K562 (cell line): ENCODE measurements around the gene CDK14. TPM values are rescaled to one million over a fixed set of nuclear protein-coding genes. Genes with fewer than 3 reads are reported as not detected.

Experiments used
- ATAC-seq: fragments of 200-7000 bp; cut with Tn5 transposase; 3 replicates; pipeline ENCODE4 v1.9.1; 2020; ENCODE audit warnings: moderate library complexity
- BruUV-seq: library from RNA; stranded (reverse); fragments of 400-500 nt; replicated peaks from 2 replicates; lab custom pipeline; 2021; lab: Mats Ljungman, UMichigan
- CTCF ChIA-PET: fragments of 300-600 bp; formaldehyde crosslinking; extraction: SDS; loops from one replicate; lab custom pipeline; 2021; ENCODE audit warnings: low intra/inter-chr PET ratio; lab: Yijun Ruan, JAX
- POLR2A ChIA-PET: fragments of 300-600, 350-650 bp; sonication (Branson Sonifier 250); formaldehyde crosslinking; extraction: SDS; loops from one replicate; lab custom pipeline; 2021; ENCODE audit warnings: antibody characterized with exemption, inconsistent platforms; lab: Yijun Ruan, JAX
- DNase-seq, 4 experiments: peaks; one replicate each; pipeline versions ENCODE4 v3.0.0 to v3.0.0-alpha.2; 2011 to 2018; ENCODE audit warnings: low spot score in 3 of 4, mixed read lengths in 3 of 4; ENCODE audit errors: extremely low read depth in 1 of 4
- FAIRE-seq: peaks from 2 replicates; lab custom pipeline; 2011; peaks lifted over from hg19 to GRCh38; lab: Jason Lieb, UNC
- H2AFZ ChIP-seq: 2 replicates; pipeline ENCODE4 v1.6.0; 2011; ENCODE audit warnings: low read depth, low read length, control low read depth, inconsistent platforms
- H3K27ac ChIP-seq: fragments of 200-600 bp; 3 replicates; pipeline ENCODE4 v1.8.0; 2011; ENCODE audit warnings: low read depth, mild to moderate bottlenecking, control low read depth, inconsistent platforms, low read length, moderate library complexity, mixed read lengths; ENCODE audit errors: extremely low read depth
- H3K27me3 ChIP-seq, 2 experiments: fragments of 300-600 bp in 1 of 2; 2 replicates in 1 of 2; 3 replicates in 1 of 2; pipeline versions ENCODE4 v1.6.0 to v1.8.0; 2011; ENCODE audit warnings: inconsistent platforms in 2 of 2, low read length in 2 of 2, mild to moderate bottlenecking in 1 of 2, mixed read lengths in 1 of 2, moderate library complexity in 1 of 2; ENCODE audit not compliant: control insufficient read depth in 2 of 2, insufficient read depth in 2 of 2
- H3K36me3 ChIP-seq: fragments of 300-600 bp; 3 replicates; pipeline ENCODE4 v1.8.0; 2011; ENCODE audit warnings: mild to moderate bottlenecking, low read length, inconsistent platforms; ENCODE audit not compliant: control insufficient read depth, insufficient read depth
- H3K4me1 ChIP-seq, 2 experiments: fragments of 200-600 bp in 1 of 2; replicated peaks in 1 of 2; 2 replicates in 1 of 2; 3 replicates in 1 of 2; pipeline versions ENCODE4 v1.5.1 to v1.8.0; 2011; ENCODE audit warnings: inconsistent platforms in 2 of 2, low read length in 2 of 2, mild to moderate bottlenecking in 1 of 2, mixed read lengths in 1 of 2, moderate library complexity in 1 of 2; ENCODE audit not compliant: control insufficient read depth in 2 of 2, insufficient read depth in 2 of 2
- H3K4me2 ChIP-seq: 2 replicates; pipeline ENCODE4 v1.6.1; 2011; ENCODE audit warnings: low read length, control low read depth, inconsistent platforms, mixed read lengths; ENCODE audit not compliant: insufficient read depth
- H3K4me3 ChIP-seq: fragments of 200-600 bp; sonication (generic), shearing (Covaris generic); 2 replicates; pipeline ENCODE4 v1.5.1; 2016; ENCODE audit warnings: control low read depth, inconsistent platforms
- H3K79me2 ChIP-seq: fragments of 200-600 bp; 3 replicates; pipeline ENCODE4 v1.8.0; 2011; ENCODE audit warnings: low read length, inconsistent platforms; ENCODE audit not compliant: control insufficient read depth, insufficient read depth
- H3K9ac ChIP-seq, 2 experiments: 2 replicates each; pipeline versions ENCODE4 v1.6.0 to v1.6.1; 2011; ENCODE audit warnings: low read depth in 2 of 2, low read length in 2 of 2, control low read depth in 1 of 2, inconsistent platforms in 1 of 2, mild to moderate bottlenecking in 1 of 2, mixed read lengths in 1 of 2; ENCODE audit not compliant: insufficient read depth in 1 of 2
- H3K9me1 ChIP-seq: one replicate; pipeline ENCODE4 v1.6.0; 2011; ENCODE audit warnings: inconsistent platforms, mild to moderate bottlenecking, low read length, moderate library complexity; ENCODE audit not compliant: control insufficient read depth, insufficient read depth
- H3K9me3 ChIP-seq: replicated peaks from 2 replicates; pipeline ENCODE4 v1.5.1; 2011; ENCODE audit warnings: low read depth, low read length, inconsistent platforms; ENCODE audit not compliant: control insufficient read depth, insufficient read depth
- H4K20me1 ChIP-seq: replicated peaks from 2 replicates; pipeline ENCODE4 v1.6.1; 2011; ENCODE audit warnings: low read length, inconsistent platforms, mixed read lengths; ENCODE audit not compliant: control insufficient read depth, insufficient read depth
- NEUROD1 ChIP-seq: fragments of 150-350 bp; IDR thresholded peaks from 2 replicates; pipeline ENCODE4 v1.6.1; 2014; ENCODE audit warnings: borderline replicate concordance, low read length, low read depth; ENCODE audit not compliant: partially characterized antibody
- WGBS: fragments of 100-300 bp; shearing (Covaris generic); methylation state at CpG from one replicate; pipeline ENCODE4 v1.1.6; 2016; ENCODE audit warnings: low coverage, mixed read lengths; ENCODE audit not compliant: insufficient coverage; ENCODE audit errors: missing lambda C conversion rate; 5-methylcytosine and 5-hydroxymethylcytosine counted together
- in situ Hi-C: fragments of 300-500 bp; cut with MboI; formaldehyde crosslinking; loops from 4 replicates; pipeline ENCODE4 v1.15.0; 2018; ENCODE audit warnings: inconsistent platforms, mixed read lengths
- intact Hi-C: fragments of 100-400 bp; cut with micrococcal nuclease; formaldehyde crosslinking; loops from 2 replicates; pipeline ENCODE4 v1.14.2; 2022
- polyA plus RNA-seq, 8 experiments: library from polyadenylated mRNA; depleted of rRNA in 4 of 8; stranded (reverse) in 5 of 8; unstranded in 3 of 8; fragments of >200 nt; fragmentation: Nextera tagmentation in 2 of 8; fragmentation: Illumina TruSeq in 1 of 8; extraction: Ambion mirVana in 2 of 8; extraction: Trizol in 1 of 8; gene quantifications; 2 replicates each; pipeline versions ENCODE4 v1.2.1 to v1.2.3, GENCODE V29; 2011 to 2014; ENCODE audit warnings: inconsistent platforms in 1 of 8, missing spikeins in 1 of 8
- total RNA-seq, 7 experiments: library from RNA; depleted of rRNA in 6 of 7; stranded (reverse); fragments of >200 nt in 6 of 7; fragmentation: Illumina TruSeq in 2 of 7; extraction: Trizol in 2 of 7; gene quantifications; 2 replicates each; pipeline versions ENCODE4 v1.2.1 to v1.2.3, GENCODE V29; 2011 to 2021; ENCODE audit warnings: low replicate concordance in 1 of 7
- TF ChIP-seq, protein P1 (sequence below): fragments of 450-650 bp; IDR thresholded peaks from 2 replicates; pipeline ENCODE4 v1.6.1; 2017; ENCODE audit warnings: mild to moderate bottlenecking, moderate library complexity
- TF ChIP-seq, protein P2 (sequence below): fragments of 450-650 bp; IDR thresholded peaks from 2 replicates; pipeline ENCODE4 v1.6.1; 2017; ENCODE audit warnings: antibody characterized with exemption
- TF ChIP-seq, protein P3 (sequence below), 3 experiments: fragments of 200-800 bp in 1 of 3; fragments of 250-450 bp in 1 of 3; fragments of 450-650 bp in 1 of 3; sonication (Bioruptor Pico) in 1 of 3; sonication (Bioruptor generic) in 1 of 3; formaldehyde crosslinking in 1 of 3; IDR thresholded peaks; 2 replicates each; pipeline versions ENCODE4 v1.6.1 to v1.8.0; 2016 to 2022; ENCODE audit warnings: mild to moderate bottlenecking in 2 of 3, missing genetic modification characterization in 2 of 3, missing compliant biosample characterization in 1 of 3, moderate library complexity in 1 of 3
- TF ChIP-seq, protein P4 (sequence below): fragments of 250-450 bp; sonication (Bioruptor Pico); IDR thresholded peaks from 2 replicates; pipeline ENCODE4 v1.5.0; 2022; ENCODE audit warnings: mild to moderate bottlenecking
- TF ChIP-seq, protein P5 (sequence below): fragments of 150-350 bp; IDR thresholded peaks from 2 replicates; pipeline ENCODE4 v1.6.1; 2014; ENCODE audit warnings: low read depth, mild to moderate bottlenecking, low read length, borderline replicate concordance

CDK14 gene
- total and polyA plus RNA-seq, 9 of the 15 experiments (the other 6 are each of a cell fraction or from before 2014, with no cell fraction given) = 0.03 to 0.91 (median 0.16) TPM

DNA sequence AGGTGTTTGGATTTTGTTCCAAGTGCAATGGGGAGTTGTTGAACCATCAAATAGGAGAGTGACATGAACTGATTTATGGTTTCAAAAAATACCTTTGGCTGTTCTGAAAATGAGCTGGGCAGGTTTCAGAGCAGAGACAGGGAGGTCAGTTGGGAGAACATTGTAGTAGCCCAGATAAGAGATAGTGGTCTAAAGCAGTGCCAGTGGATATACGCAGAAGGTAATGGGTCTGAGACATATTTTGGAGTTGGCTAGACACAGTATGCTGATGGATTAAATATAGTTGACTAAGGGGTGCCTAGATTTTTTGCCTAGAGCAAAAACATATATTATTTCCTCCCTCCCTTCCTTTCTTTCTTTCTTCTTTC lies 21.3 kb upstream of the CDK14 start:
- no peaks in the 10 kb centered on the region for H4K20me1 ChIP-seq
- no peaks in the 10 kb centered on the region for H3K9me1 ChIP-seq
- no peak overlapping the region for H3K4me2 ChIP-seq
- 0% methylated on average over 1 of the region's 1 CpG for WGBS
- no peaks in the 10 kb centered on the region for H3K9me3 ChIP-seq
- FAIRE-seq = no peak
- no peak overlapping the region for H2AFZ ChIP-seq
- POLR2A ChIA-PET = no interaction called here
- in situ Hi-C loops = no loop called here
- BruUV-seq = no TSS peak
- no peak overlapping the region for H3K4me3 ChIP-seq
- H3K27me3 ChIP-seq = no peaks in the 10 kb centered on the region
- H3K36me3 ChIP-seq = no peaks in the 10 kb centered on the region
- H3K9ac ChIP-seq = no peak overlapping the region
- TF ChIP-seq, protein P1, sequence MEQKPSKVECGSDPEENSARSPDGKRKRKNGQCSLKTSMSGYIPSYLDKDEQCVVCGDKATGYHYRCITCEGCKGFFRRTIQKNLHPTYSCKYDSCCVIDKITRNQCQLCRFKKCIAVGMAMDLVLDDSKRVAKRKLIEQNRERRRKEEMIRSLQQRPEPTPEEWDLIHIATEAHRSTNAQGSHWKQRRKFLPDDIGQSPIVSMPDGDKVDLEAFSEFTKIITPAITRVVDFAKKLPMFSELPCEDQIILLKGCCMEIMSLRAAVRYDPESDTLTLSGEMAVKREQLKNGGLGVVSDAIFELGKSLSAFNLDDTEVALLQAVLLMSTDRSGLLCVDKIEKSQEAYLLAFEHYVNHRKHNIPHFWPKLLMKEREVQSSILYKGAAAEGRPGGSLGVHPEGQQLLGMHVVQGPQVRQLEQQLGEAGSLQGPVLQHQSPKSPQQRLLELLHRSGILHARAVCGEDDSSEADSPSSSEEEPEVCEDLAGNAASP = no peak
- TF ChIP-seq, protein P2, sequence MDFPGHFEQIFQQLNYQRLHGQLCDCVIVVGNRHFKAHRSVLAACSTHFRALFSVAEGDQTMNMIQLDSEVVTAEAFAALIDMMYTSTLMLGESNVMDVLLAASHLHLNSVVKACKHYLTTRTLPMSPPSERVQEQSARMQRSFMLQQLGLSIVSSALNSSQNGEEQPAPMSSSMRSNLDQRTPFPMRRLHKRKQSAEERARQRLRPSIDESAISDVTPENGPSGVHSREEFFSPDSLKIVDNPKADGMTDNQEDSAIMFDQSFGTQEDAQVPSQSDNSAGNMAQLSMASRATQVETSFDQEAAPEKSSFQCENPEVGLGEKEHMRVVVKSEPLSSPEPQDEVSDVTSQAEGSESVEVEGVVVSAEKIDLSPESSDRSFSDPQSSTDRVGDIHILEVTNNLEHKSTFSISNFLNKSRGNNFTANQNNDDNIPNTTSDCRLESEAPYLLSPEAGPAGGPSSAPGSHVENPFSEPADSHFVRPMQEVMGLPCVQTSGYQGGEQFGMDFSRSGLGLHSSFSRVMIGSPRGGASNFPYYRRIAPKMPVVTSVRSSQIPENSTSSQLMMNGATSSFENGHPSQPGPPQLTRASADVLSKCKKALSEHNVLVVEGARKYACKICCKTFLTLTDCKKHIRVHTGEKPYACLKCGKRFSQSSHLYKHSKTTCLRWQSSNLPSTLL = no peak
- TF ChIP-seq, protein P3, sequence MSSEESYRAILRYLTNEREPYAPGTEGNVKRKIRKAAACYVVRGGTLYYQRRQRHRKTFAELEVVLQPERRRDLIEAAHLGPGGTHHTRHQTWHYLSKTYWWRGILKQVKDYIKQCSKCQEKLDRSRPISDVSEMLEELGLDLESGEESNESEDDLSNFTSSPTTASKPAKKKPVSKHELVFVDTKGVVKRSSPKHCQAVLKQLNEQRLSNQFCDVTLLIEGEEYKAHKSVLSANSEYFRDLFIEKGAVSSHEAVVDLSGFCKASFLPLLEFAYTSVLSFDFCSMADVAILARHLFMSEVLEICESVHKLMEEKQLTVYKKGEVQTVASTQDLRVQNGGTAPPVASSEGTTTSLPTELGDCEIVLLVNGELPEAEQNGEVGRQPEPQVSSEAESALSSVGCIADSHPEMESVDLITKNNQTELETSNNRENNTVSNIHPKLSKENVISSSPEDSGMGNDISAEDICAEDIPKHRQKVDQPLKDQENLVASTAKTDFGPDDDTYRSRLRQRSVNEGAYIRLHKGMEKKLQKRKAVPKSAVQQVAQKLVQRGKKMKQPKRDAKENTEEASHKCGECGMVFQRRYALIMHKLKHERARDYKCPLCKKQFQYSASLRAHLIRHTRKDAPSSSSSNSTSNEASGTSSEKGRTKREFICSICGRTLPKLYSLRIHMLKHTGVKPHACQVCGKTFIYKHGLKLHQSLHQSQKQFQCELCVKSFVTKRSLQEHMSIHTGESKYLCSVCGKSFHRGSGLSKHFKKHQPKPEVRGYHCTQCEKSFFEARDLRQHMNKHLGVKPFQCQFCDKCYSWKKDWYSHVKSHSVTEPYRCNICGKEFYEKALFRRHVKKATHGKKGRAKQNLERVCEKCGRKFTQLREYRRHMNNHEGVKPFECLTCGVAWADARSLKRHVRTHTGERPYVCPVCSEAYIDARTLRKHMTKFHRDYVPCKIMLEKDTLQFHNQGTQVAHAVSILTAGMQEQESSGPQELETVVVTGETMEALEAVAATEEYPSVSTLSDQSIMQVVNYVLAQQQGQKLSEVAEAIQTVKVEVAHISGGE (CRISPR knock-in tag; IDR thresholded peaks at IDR 0.05) = no peak
- TF ChIP-seq, protein P4, sequence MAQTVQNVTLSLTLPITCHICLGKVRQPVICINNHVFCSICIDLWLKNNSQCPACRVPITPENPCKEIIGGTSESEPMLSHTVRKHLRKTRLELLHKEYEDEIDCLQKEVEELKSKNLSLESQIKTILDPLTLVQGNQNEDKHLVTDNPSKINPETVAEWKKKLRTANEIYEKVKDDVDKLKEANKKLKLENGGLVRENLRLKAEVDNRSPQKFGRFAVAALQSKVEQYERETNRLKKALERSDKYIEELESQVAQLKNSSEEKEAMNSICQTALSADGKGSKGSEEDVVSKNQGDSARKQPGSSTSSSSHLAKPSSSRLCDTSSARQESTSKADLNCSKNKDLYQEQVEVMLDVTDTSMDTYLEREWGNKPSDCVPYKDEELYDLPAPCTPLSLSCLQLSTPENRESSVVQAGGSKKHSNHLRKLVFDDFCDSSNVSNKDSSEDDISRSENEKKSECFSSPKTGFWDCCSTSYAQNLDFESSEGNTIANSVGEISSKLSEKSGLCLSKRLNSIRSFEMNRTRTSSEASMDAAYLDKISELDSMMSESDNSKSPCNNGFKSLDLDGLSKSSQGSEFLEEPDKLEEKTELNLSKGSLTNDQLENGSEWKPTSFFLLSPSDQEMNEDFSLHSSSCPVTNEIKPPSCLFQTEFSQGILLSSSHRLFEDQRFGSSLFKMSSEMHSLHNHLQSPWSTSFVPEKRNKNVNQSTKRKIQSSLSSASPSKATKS = no peak
- no peak for TF ChIP-seq NEUROD1
- TF ChIP-seq, protein P5, sequence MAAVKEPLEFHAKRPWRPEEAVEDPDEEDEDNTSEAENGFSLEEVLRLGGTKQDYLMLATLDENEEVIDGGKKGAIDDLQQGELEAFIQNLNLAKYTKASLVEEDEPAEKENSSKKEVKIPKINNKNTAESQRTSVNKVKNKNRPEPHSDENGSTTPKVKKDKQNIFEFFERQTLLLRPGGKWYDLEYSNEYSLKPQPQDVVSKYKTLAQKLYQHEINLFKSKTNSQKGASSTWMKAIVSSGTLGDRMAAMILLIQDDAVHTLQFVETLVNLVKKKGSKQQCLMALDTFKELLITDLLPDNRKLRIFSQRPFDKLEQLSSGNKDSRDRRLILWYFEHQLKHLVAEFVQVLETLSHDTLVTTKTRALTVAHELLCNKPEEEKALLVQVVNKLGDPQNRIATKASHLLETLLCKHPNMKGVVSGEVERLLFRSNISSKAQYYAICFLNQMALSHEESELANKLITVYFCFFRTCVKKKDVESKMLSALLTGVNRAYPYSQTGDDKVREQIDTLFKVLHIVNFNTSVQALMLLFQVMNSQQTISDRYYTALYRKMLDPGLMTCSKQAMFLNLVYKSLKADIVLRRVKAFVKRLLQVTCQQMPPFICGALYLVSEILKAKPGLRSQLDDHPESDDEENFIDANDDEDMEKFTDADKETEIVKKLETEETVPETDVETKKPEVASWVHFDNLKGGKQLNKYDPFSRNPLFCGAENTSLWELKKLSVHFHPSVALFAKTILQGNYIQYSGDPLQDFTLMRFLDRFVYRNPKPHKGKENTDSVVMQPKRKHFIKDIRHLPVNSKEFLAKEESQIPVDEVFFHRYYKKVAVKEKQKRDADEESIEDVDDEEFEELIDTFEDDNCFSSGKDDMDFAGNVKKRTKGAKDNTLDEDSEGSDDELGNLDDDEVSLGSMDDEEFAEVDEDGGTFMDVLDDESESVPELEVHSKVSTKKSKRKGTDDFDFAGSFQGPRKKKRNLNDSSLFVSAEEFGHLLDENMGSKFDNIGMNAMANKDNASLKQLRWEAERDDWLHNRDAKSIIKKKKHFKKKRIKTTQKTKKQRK = no peak
- H3K4me1 ChIP-seq = no peaks in the 10 kb centered on the region
- ATAC-seq = no peak
- CTCF ChIA-PET = no interaction called here
- intact Hi-C loops = no loop called here
- no peak overlapping the region for H3K27ac ChIP-seq
- no peaks in the 10 kb centered on the region for H3K79me2 ChIP-seq
- DNase-seq = no peak
